T47D (cell line): ENCODE measurements around the gene EFR3B.

ENCODE experiments used
- DNase-seq, 2 experiments: peaks; one replicate each; pipeline versions ENCODE4 v3.0.0 to v3.0.0-alpha.2; 2011 to 2012; ENCODE audit warnings: low read depth in 1 of 2, low spot score in 1 of 2
- JUND ChIP-seq: IDR thresholded peaks from 2 replicates; pipeline ENCODE4 v1.6.1; 2012; ENCODE audit warnings: low read depth
- in situ Hi-C: cut with HindIII; loops from 2 replicates; pipeline ENCODE4 v1.10.0; 2016; ENCODE audit warnings: low sequenced_read_pairs, low pct_unique_long_range_greater_than_20kb

The EFR3B gene

GRCh38 chr2:25202275-25202674 lies 160.4 kb downstream of the EFR3B start:
- TF ChIP-seq JUND, result no peak
- in situ Hi-C loops, result no loop called here
- DNase-seq, result no peak

GRCh38 chr2:25204190-25204838 lies 162.4 kb downstream of the EFR3B start:
- in situ Hi-C loops, result no loop called here
- TF ChIP-seq JUND, result no peak
- no peak for DNase-seq

GRCh38 chr2:25207078-25207545 lies 165.2 kb downstream of the EFR3B start:
- in situ Hi-C loops, result no loop called here
- TF ChIP-seq JUND, result no peak
- no peak for DNase-seq
